ENCODE measurements around the gene CNOT6L.
"Not testable (repeated sequence)": the region's sequence is repeated elsewhere in the genome, so short reads cannot be mapped to it uniquely, and the experiment has no call there.

CNOT6L gene

DNA sequence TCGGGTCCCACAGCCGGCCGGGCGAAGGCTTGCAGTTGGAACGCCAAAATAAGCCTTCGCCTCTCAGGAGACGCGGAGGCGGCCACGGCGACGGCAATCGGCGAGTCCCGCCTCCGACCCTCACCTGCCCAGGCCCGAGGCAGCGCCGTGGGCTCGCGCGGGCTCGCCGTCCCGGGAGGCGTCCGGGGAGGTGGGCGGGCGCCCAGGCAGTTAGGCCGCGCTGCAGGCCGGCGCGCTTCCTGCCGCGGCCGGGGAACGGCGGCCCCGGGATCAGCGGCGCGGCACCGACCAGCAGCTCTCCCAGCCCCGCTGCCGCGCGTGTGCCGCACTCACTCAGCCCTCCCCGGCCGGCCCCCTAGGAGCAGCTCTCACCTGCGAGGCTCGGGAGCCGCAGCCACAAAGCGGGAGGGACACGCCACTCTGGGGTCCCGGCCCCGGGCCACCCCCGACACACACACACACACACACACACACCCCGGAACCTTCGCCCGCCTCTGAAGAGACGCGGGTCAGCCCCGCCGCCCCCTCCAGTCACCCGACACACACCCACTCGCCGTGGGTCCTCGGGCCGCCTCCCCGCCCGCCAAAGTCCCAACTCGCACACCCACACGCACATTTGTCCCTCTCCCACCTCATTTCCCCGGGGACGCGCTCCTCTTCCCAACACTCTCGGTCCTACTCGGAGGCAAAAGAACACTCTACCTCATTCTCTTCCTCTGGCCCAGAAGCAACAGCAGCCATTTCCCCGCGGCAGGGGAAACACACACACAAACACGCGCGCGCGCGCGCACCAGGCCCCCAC, at the start of gene CNOT6L:
CNOT6L (minus strand) TSS at position 767 of the 802 bp plus-strand sequence; CDS start at position 707, 60 bp downstream.
- DNase-seq (ENCODE audit: low read depth) = no peak

DNA sequence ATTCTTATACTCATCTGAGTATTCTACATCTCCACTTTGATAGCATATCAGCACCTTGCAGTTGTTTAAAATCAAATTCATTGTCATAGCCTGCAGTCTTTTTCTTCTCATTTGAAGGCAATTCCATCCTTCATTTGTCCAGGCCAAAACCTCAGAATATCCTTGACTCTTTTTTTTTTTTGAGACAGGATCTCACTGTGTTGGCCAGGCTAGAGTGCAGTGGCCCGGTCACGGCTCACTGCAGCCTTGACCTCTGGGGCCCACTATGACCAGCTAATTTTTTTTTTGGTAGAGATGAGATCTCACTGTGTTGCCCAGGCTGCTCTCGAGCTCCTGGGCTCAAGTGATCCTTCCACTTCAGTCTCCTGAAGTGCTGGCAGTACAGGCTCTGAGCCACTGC, 46.1 kb upstream of the CNOT6L start:
- DNase-seq (ENCODE audit: low read depth) = no peak

- not testable (repeated sequence) for DNase-seq (ENCODE audit: low read depth)
Observed at GRCh38 chr4:77863341-77863740, 44.2 kb upstream of the CNOT6L start.

DNA sequence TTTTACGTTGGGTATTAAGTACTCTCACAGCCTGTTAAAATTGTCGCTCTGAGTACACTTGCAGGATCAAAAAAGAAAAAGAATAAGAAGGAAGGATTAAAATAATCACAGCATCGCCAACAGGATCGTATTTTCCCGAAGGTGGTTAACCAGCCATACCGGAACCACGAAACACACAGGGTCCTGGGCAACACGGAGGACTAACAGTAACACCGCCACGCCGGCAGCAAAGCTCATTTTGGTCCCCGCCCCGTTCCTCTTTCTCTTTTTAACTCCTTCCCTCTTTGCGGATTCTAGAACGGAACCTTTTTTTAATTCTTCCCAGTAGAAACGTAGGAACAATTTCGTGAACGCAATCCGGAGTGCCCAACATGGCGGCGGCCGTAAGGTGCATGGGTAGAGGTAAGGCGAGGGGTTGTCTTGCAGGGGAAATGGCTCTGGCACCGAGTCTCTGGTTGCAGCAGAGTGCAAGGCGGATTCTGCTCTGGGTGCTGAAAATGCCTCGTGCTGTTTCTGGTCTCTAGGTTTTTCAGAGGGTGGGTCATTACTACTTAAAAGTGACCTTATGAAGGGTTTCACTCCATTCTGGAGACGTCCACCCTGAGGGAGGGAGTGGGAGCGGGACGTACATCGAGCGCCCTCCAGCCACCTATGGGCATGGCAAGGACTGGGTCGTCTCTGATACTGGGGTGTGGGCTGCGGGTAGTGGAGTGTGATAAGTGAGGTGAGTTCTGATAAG, 43.5 kb upstream of the CNOT6L start, which contains the start of gene MRPL1:
MRPL1 (plus strand) TSS at position 353 of the 739 bp plus-strand sequence; CDS start at position 372, 19 bp downstream.
- DNase-seq (ENCODE audit: low read depth) = peak; percentile 85

- DNase-seq (ENCODE audit: low read depth) = no peak
Observed at GRCh38 chr4:77861495-77861894, 42.3 kb upstream of the CNOT6L start.

DNA sequence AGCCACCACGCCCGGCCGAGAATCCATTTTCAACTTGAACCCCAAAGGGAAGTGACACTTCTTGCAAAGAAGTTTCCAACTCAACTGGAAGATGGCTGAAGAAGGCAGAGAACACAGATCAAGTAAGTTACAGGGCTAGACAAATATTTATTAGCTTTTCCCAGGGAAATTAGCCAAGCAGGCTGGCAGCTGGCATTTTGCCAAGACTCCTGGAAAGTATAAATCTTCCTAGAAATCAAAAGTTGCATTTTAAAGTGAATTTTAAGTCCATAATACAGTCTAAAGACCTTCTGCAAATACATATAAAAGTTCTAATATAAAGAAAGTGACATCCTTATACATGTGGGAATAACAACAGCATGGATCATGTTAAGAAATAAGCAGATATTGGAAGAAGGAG, 40.1 kb upstream of the CNOT6L start:
- no peak for DNase-seq (ENCODE audit: low read depth)

- DNase-seq (ENCODE audit: low read depth) = no peak
Observed at GRCh38 chr4:77856152-77856551, 37.0 kb upstream of the CNOT6L start.

GRCh38 chr4:77854431-77855111, 35.4 kb upstream of the CNOT6L start:
- DNase-seq (ENCODE audit: low read depth) = no peak

DNA sequence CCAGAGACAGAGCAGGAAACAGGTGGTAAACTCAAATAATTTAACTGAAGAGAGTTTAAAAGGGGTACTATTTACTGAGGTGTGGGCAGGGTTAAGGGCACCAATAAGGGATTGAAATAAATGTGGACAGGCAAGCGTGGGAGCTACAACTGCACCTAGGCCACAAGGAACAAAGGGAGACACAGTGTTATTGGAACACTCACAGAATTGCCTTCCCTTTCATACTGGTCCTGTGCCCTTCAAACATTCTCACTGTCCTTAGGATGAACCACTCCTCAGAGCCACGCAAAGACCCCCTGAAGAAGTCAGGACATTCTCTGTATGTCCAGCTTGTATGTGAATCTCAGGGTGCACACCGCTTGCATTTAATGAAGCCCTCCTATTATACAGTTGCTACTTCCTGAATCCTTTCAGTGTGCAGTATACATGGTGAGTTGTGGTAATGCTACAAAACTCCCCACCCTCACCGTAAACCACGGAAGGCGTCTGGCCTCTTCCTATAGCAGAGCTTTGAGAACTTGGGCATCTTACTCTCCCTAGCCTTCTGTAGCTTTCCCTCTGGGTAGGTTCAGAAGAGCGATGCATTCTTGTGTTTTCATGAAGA, 33.8 kb upstream of the CNOT6L start:
- DNase-seq (ENCODE audit: low read depth) = no peak

DNA sequence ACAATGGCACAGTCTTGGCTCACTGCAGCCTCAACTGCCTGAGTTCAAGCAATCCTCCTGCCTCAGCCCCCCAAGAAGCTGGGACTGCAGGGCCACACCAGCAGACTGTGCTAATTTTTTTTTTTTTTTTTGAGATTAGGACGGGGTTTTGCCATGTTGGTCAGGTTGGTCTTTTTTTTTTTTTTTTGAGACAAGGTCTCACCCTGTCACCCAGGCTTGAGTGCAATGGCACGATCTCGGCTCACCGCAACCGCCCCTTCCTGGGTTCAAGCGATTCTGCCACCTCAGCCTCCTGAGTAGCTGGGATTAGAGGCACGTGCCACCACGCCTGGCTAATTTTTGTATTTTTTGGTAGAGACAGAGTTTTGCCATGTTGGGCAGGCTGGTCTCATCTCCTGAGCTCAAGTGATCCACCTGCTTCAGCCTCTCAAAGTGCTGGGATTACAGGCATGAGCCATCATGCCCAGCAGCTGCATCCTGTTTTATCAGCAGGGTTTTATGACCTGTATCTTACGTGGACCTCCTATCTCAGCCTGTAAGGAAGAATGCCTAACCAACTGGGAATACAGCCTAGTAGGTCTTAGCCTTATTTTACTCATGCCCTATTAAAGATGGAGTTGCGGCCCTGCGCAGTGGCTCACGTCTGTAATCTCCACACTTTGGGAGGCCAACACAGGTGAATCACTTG, 30.3 kb upstream of the CNOT6L start:
- no peak for DNase-seq (ENCODE audit: low read depth)

GRCh38 chr4:77848508-77848907, 29.3 kb upstream of the CNOT6L start:
- no peak for DNase-seq (ENCODE audit: low read depth)

DNA sequence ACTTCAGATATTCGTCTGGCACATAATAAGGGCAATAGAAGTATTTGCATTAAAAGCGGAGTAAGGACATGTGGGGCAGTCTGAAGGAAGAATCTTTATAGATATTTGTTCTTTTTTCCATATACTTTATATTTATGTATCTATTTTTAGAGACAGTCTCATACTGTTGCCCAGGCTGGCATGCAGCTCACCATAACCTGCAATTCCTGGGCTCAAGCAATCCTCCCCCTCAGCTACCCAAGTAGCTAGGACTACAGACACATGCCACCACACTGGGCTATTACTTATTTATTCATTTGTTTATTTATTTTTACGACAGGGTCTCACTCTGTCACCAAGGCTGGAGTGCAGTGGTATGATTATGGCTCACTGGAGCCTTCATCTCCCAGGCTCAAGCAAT, 26.8 kb upstream of the CNOT6L start:
- no peak for DNase-seq (ENCODE audit: low read depth)

DNA sequence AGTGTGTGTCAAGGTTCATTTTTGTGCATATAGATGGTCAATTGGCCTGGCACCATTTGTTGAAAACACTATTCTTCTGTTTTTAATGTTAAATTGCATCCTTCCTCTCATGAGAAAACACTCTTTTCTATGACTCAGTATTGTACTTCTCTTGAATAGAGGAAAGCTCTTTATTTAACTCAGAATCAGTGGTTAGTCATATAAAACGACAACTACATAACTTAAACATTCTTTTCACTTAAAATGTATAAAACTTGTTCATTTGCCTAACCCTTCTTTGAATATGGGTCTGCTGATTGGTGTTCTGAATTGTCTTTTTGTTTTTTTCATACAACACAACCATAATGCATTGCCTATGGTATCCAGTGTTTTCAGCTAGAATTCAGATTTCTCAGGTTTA, 26.2 kb upstream of the CNOT6L start:
- DNase-seq (ENCODE audit: low read depth) = no peak

DNA sequence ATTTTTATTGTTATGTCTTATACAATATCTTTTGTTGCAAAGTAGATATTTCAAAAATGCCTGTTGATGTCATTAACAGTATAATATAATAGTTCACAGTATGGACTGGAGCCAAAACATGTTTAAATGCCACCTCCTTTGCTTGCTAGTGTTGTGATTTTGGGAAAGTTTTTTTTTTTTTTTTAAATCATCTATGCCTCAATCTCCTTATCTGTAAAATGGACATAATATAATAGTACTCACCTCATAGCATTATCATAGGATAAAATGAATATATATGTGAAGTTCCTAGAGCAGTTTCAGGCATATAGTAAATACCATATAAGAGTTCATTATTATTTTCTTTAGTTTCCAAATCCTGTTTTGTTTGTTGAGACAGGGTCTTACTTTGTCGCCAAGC, 25.2 kb upstream of the CNOT6L start:
- DNase-seq (ENCODE audit: low read depth) = no peak

GRCh38 chr4:77843628-77844027, 24.5 kb upstream of the CNOT6L start:
- DNase-seq (ENCODE audit: low read depth) = no peak

DNA sequence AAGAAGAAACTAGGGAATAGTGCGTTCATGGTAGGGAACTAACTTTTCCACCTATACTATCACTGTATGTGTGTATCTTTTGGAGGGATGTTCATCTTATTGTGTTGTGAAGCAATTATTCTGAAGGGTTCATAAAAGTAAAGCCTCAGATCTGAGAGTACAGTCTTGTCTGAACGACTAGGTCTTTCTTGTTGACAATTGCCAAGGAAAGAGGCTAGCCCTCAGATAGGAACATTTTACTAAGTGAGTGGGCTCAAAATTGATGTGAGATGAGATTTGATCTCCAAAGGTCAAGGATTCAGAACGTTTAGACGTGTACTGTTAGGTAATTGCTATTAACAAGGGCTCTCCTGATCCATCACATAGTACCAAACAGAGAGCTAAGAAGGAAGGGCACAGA, 15.2 kb upstream of the CNOT6L start:
- DNase-seq (ENCODE audit: low read depth) = no peak

GRCh38 chr4:77833126-77833724, 14.1 kb upstream of the CNOT6L start:
- DNase-seq (ENCODE audit: low read depth) = no peak

GRCh38 chr4:77827343-77827742, 8.2 kb upstream of the CNOT6L start:
- no peak for DNase-seq (ENCODE audit: low read depth)

DNA sequence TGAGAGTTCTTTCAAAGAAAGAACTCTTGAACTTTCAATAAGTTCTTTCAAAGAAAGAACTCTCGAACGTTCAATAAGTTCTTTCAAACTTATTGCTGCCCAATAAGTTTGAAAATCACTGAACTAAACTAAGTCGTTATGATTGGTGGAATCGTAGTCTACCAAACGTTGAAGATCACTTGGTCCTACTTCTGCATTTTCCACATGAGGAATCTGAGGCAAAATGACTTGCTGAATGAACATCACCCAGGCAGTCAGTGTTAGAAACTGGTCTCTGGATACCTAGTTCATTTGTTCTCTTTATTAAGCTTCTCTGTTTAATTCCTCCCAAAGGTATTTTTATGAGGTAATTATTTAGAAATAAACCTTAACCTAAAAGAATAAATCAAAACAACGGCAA, 7.1 kb upstream of the CNOT6L start:
- DNase-seq (ENCODE audit: low read depth) = no peak

GRCh38 chr4:77821775-77822174, 2.6 kb upstream of the CNOT6L start:
- DNase-seq (ENCODE audit: low read depth) = no peak
